ENCODE results near the gene FAM227A.
A peak's percentile ranks its signal among the peaks of the same experiment; 100 is the strongest.

The FAM227A gene

GRCh38 chr22:38554281-38554680 lies 101.9 kb downstream of the FAM227A start:
- no peak for DNase-seq

- DNase-seq: no peak
Observed at GRCh38 chr22:38549101-38549894, 106.9 kb downstream of the FAM227A start.

DNA sequence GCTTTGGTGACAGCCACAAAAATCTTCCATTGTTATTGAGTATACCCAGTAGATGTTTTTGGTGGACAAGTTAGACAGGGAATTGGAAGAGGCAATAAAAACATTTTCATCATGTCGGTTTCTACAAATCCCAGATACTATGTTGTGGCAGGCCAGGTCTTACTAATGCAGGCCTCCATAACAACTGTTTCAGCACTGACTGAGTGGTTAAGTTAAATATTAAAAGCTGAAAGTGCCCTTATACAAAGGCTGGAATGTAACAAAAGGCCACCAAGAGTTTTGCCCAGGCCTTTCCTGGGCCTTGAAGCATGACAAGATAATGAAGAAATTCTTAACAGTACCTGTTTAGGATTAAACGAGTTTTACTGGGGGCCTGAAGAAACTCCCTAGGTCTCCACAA lies 115.5 kb downstream of the FAM227A start:
- DNase-seq: no peak

- DNase-seq: peak in 1 of 51 donors; percentile 39
Observed at GRCh38 chr22:38531251-38531938, 124.8 kb downstream of the FAM227A start.
